Upper lobe of left lung (tissue), 4 donors: ENCODE results near the gene COL23A1.

Experiments
- EP300 ChIP-seq, 4 donors: sonication (generic); formaldehyde crosslinking; IDR thresholded peaks; one replicate each; pipeline ENCODE4 v1.5.1; 2017; ENCODE audit warnings: antibody characterized with exemption in 4 of 4, control low read depth in 2 of 4
- POLR2A ChIP-seq, 4 donors: fragments of 450-650 bp; IDR thresholded peaks; one replicate each; pipeline ENCODE4 v1.5.1; 2016 to 2017; ENCODE audit warnings: antibody characterized with exemption in 4 of 4, mild to moderate bottlenecking in 2 of 4
- TF ChIP-seq, protein P1 (sequence below), 6 experiments: fragments of 450-650 bp in 4 of 6; fragments of 200-600 bp in 2 of 6; sonication (generic) in 2 of 6; IDR thresholded peaks; one replicate each; pipeline ENCODE4 v1.5.1; 2016 to 2019; ENCODE audit warnings: antibody characterized with exemption in 6 of 6

DNA sequence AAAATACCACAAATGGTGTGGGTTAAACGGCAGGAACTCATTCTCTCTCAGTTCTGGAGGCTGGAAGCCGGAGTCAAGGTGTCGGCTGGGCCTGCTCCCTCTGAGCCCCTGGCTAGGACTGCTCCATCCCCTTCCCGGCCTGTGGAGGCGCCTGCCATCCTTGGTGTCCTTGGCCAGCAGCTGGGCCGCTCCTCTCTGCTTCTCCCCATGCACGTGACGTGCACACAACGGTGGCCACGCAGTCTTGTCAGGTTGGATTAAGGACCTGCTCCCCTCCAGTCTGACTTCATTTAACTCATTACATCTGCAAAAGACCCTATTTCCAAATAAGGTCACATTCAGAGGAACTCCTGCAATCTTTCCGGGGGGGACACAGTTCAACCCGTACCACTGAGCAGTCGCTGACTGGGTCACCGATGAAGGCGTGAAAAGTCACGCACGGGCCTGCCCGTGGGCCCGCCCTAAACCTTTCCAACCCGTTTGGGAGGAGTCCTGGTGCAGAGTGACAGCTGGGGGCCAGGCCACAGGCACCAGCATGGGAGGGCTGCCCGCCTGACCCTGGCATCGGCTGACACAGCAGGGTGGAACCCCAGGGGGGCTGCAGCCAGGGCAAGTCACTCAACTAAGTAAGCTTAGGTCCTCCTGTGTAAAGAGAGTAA is 135.2 kb downstream of the COL23A1 start:
- TF ChIP-seq, protein P1, sequence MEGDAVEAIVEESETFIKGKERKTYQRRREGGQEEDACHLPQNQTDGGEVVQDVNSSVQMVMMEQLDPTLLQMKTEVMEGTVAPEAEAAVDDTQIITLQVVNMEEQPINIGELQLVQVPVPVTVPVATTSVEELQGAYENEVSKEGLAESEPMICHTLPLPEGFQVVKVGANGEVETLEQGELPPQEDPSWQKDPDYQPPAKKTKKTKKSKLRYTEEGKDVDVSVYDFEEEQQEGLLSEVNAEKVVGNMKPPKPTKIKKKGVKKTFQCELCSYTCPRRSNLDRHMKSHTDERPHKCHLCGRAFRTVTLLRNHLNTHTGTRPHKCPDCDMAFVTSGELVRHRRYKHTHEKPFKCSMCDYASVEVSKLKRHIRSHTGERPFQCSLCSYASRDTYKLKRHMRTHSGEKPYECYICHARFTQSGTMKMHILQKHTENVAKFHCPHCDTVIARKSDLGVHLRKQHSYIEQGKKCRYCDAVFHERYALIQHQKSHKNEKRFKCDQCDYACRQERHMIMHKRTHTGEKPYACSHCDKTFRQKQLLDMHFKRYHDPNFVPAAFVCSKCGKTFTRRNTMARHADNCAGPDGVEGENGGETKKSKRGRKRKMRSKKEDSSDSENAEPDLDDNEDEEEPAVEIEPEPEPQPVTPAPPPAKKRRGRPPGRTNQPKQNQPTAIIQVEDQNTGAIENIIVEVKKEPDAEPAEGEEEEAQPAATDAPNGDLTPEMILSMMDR (IDR thresholded peaks at IDR 0.05) = no peak
- TF ChIP-seq POLR2A (IDR thresholded peaks at IDR 0.05) (no peak), EP300 (IDR thresholded peaks at IDR 0.05) (no peak)
